Activated CD8-positive, alpha-beta memory T cell treated with anti-CD3 and anti-CD28 coated beads, Interleukin-2, amount 10 ng/mL, durations not matched to agents 7 days and 5 days (primary cell): ENCODE data around the gene CCNL1. TPM values are rescaled to one million over a fixed set of nuclear protein-coding genes. Genes with fewer than 3 reads are reported as not detected.
A peak's percentile ranks its signal among the peaks of the same experiment; 100 is the strongest.

Source experiments
- ATAC-seq: fragments of 150-1000 bp; cut with Tn5 transposase; one replicate; pipeline ENCODE4 v1.10.0; 2021; ENCODE audit warnings: moderate library complexity
- CTCF ChIA-PET: fragments of 350-600 bp; sonication (Branson Sonifier 250); formaldehyde crosslinking; loops from one replicate; lab custom pipeline; 2021; ENCODE audit warnings: antibody characterized with exemption; lab: Charles Lee
- DNase-seq: peaks from one replicate; pipeline ENCODE4 v3.0.0-alpha.2; 2020
- H3K27ac Mint-ChIP-seq: one replicate; pipeline ENCODE4 v1.8.0; 2021; ENCODE audit warnings: mild to moderate bottlenecking, mixed read lengths
- H3K27me3 Mint-ChIP-seq: one replicate; pipeline ENCODE4 v1.8.0; 2021; ENCODE audit warnings: mixed read lengths
- H3K36me3 Mint-ChIP-seq: one replicate; pipeline ENCODE4 v1.8.0; 2021; ENCODE audit warnings: mild to moderate bottlenecking, mixed read lengths
- H3K4me1 Mint-ChIP-seq: one replicate; pipeline ENCODE4 v1.8.0; 2021; ENCODE audit warnings: mixed read lengths
- H3K4me3 Mint-ChIP-seq: one replicate; pipeline ENCODE4 v1.8.0; 2021; ENCODE audit warnings: mild to moderate bottlenecking, moderate library complexity, mixed read lengths
- H3K9me3 Mint-ChIP-seq: one replicate; pipeline ENCODE4 v1.8.0; 2022; ENCODE audit warnings: low read depth, mixed read lengths
- total RNA-seq, 2 experiments: library from RNA; stranded (reverse); gene quantifications; one replicate each; pipeline ENCODE4 v1.2.3, GENCODE V29; 2021

The CCNL1 gene
- total RNA-seq, 2 experiments from 2014 or later = 166 to 254 TPM

DNA sequence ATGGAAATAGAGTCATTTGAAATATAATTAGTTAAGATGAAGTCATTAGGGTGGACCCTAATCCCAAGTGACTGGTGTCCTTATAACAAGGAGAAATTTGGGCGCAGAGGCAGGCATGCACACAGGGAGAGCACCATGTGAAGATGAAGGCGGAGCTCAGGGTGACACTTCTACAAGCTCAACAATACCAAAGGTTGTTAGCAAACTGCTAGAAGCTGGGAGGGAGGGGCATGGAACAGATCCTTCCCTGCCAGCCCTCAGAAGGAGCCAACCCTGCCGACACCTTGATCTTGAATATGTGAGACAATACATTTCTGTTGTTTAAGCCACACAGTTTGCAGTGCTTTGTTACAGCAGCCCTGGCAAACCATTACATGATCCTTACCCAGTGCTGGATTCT lies 57.8 kb downstream of the CCNL1 start:
- Mint-ChIP-seq H3K4me1 (peaks cover 63% of the 10 kb centered on the region), H3K27me3 (no peaks in the 10 kb centered on the region)
- no peak for DNase-seq

DNA sequence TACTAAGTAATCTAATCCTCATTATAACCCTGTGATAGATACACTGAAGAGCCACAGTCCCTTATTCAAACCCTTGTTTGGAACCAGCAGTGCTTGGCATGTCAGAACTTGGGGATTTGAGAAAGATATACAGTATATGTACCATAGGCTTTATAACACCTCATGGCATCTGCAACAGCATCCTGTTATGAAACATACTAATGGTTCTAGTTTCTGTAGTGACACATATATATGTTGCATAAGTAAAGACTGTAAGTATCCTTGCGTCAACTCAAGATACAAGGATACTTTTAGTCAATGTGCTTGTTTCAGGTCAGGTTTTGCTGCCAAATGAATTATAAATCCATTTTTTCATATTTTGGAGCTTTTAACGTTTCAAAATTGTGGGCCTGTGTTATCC lies 58.5 kb downstream of the CCNL1 start:
- no peak for DNase-seq
- peaks cover 62% of the 10 kb centered on the region for H3K4me1 Mint-ChIP-seq

More for the DNA sequence above, 57.8 kb downstream of the CCNL1 start:
- H3K9me3 Mint-ChIP-seq = no peaks in the 10 kb centered on the region
- peaks cover 2% of the 10 kb centered on the region for H3K36me3 Mint-ChIP-seq
- H3K4me3 Mint-ChIP-seq = no peak overlapping the region
- H3K27ac Mint-ChIP-seq = no peak overlapping the region
- no peak for ATAC-seq
- CTCF ChIA-PET = interaction anchor here (0.9 to 1.6 kb wide), 4 partner anchors 13 to 592 kb away, joined by 3 to 4 read pairs (median 3); no protein-coding TSS in a partner anchor

DNA sequence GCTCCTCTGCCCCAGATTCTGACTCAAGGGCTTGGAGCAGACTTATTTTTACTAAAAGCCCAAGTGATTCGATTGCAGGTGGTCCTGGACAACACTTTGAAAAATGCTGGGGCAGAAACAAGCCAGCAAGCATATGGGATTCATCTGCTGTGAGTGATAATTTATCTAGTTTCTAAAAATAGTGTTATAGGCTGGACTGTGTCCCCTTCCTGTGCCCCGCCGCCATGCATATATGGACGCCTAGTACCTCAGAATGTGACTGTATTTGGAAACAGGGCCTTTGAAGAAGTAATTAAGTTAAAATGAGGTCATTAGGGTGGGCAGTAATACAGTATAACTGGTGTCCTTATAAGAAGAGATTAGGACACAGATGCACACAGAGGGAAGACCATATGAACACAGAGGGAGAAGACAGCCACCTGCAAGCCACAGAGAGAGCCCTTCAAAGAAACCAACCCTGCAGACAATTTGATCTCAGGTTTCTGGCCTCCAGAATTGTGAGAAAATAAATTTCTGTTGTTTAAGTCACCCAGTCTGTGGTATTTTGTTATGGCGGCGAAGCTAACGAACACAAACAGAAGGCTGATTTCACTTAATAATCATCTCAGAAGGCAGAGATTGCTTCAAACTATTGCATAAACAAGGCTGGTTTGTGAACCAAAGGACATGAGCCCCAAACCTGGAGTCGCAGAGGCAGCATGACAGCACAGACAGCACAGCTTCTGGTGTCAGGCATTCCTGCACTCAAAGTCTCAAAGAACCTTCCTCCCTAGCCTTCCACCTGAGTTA lies 59.1 kb downstream of the CCNL1 start:
- DNase-seq (no peak), ATAC-seq (no peak)
- H3K4me1 Mint-ChIP-seq = peaks cover 62% of the 10 kb centered on the region
- no peaks in the 10 kb centered on the region for H3K27me3 Mint-ChIP-seq
- H3K9me3 Mint-ChIP-seq = no peaks in the 10 kb centered on the region
- H3K4me3 Mint-ChIP-seq = no peak overlapping the region
- CTCF ChIA-PET = interaction anchor here (1.0 to 3.7 kb wide), 3 partner anchors 10 to 36 kb away, joined by 3 to 17 read pairs (median 3); no protein-coding TSS in a partner anchor
- H3K36me3 Mint-ChIP-seq = peaks cover 2% of the 10 kb centered on the region
- no peak overlapping the region for H3K27ac Mint-ChIP-seq

More for the DNA sequence above, 58.5 kb downstream of the CCNL1 start:
- peaks cover 2% of the 10 kb centered on the region for H3K36me3 Mint-ChIP-seq
- no peaks in the 10 kb centered on the region for H3K27me3 Mint-ChIP-seq
- CTCF ChIA-PET = interaction anchor here (0.9 to 1.6 kb wide), 5 partner anchors 10 to 592 kb away, joined by 3 to 4 read pairs (median 3); no protein-coding TSS in a partner anchor
- no peaks in the 10 kb centered on the region for H3K9me3 Mint-ChIP-seq
- no peak overlapping the region for H3K27ac Mint-ChIP-seq
- H3K4me3 Mint-ChIP-seq = no peak overlapping the region
- ATAC-seq = no peak

DNA sequence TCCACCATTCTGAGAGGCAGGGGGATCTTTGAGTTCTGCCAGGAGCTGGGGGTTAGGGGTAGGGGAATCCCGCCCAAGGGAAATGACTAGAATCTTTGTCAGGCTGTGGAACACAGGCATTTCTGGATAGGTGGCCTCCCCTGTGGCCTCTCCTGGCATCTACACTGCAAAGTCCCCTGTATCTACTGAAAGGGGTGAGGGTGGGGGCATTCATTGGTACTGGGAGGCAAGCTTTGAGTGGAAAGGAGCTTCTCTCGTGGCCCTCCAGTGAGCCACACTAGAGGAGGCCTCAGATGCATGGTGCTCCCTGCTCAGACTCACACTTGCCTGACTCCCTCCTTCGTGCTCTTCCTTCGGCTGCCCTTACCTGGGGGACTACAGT lies 59.9 kb downstream of the CCNL1 start:
- Mint-ChIP-seq H3K27ac (no peak overlapping the region), H3K36me3 (peaks cover 2% of the 10 kb centered on the region), H3K4me1 (peaks cover 59% of the 10 kb centered on the region), H3K9me3 (no peaks in the 10 kb centered on the region), H3K27me3 (no peaks in the 10 kb centered on the region), H3K4me3 (no peak overlapping the region)
- CTCF ChIA-PET = interaction anchor here (1.3 to 3.7 kb wide), 3 partner anchors 11 to 37 kb away, joined by 3 to 17 read pairs (median 16); no protein-coding TSS in a partner anchor
- ATAC-seq (no peak), DNase-seq (no peak)

DNA sequence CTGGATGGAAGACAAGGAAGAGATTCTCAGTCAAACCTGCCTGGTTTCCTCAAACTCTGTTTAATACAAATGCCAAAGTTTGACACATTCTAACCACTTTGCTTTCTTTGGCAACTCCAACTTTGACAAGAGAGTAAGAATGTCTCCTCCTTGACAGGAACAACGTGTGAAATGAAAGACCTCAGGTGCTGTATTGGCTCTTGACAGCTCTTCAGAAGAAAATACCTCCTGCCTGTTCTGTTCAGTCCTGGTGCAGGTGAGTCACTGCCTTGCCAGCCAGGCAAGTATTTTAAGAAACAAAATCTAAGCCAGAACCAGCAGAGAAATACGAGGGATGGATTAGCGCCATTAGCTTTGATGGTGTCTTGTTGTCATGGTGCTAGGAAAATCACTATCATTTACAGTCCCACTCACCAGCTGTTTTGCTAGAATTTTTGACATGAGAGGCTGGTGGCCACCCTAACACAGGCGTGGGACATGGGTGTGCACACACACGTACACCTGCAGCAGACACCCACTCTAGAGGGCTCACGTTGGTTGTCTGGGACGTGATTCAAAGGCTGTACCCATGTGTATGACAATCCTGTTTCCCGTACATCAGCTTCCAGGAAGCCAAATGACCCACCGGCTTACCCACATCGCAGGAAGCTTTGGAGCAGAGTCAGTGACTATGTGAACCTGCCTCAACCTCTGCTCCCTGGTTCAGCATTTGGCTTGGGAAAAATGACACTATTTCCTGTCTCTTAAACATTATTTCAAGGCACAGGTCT lies 60.4 kb downstream of the CCNL1 start:
- CTCF ChIA-PET = interaction anchor here (1.3 to 3.7 kb wide), 6 partner anchors 11 to 37 kb away, joined by 3 to 17 read pairs (median 8); no protein-coding TSS in a partner anchor
- DNase-seq (no peak), ATAC-seq (no peak)
- H3K27ac Mint-ChIP-seq = peak overlapping the region; percentile 52
- H3K4me3 Mint-ChIP-seq = no peak overlapping the region
- peaks cover 2% of the 10 kb centered on the region for H3K36me3 Mint-ChIP-seq
- no peaks in the 10 kb centered on the region for H3K27me3 Mint-ChIP-seq
- peaks cover 59% of the 10 kb centered on the region for H3K4me1 Mint-ChIP-seq
- H3K9me3 Mint-ChIP-seq = no peaks in the 10 kb centered on the region

GRCh38 chr3:157098823-157099185 lies 61.1 kb downstream of the CCNL1 start:
- H3K4me1 Mint-ChIP-seq = peaks cover 54% of the 10 kb centered on the region
- CTCF ChIA-PET = interaction anchor here (1.3 to 3.7 kb wide), 6 partner anchors 10 to 38 kb away, joined by 3 to 17 read pairs (median 8); no protein-coding TSS in a partner anchor

DNA sequence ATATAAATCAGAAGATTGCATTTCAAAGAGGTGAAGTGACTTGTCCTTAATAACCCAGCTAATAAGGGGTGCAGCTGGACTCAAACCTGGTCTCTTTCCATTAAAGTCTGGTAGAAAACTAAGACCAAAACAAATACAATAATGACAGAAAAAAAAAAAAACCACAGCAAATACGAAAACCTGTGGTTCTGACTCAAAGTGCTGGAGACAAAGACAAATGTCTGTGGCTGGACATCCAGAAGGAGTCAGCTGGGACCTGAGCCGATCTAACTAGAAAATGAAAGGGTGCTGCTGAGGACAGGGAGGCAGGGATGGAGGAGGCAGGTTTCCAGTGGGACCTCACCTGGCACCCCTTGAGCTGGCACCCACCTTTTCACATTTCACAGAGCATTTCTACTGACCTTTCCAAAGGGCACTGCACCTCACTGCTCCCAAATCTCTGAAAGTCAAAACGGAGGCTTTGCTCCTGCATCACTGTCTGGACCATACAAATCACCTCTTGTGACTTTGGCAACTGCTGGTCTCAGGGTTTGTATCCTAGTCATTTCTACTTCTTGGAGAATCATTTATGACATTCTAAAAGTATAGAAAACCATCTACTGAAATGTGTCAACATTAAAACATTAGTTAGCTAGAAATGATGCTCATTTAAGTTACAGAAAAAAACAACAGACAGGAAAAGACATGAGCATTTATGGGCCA lies 61.7 kb downstream of the CCNL1 start:
- peak; percentile 41 for ATAC-seq
- CTCF ChIA-PET = interaction anchor here (1.7 to 3.7 kb wide), 5 partner anchors 9 to 38 kb away, joined by 3 to 17 read pairs (median 11); no protein-coding TSS in a partner anchor
- peak overlapping the region; percentile 29 for H3K4me3 Mint-ChIP-seq
- no peak for DNase-seq
- no peaks in the 10 kb centered on the region for H3K9me3 Mint-ChIP-seq
- peaks cover 50% of the 10 kb centered on the region for H3K4me1 Mint-ChIP-seq
- peaks cover 2% of the 10 kb centered on the region for H3K36me3 Mint-ChIP-seq
- no peaks in the 10 kb centered on the region for H3K27me3 Mint-ChIP-seq
- H3K27ac Mint-ChIP-seq = peak overlapping the region; percentile 52

More at GRCh38 chr3:157098823-157099185, 61.1 kb downstream of the CCNL1 start:
- no peak for ATAC-seq
- peaks cover 2% of the 10 kb centered on the region for H3K36me3 Mint-ChIP-seq
- H3K27me3 Mint-ChIP-seq = no peaks in the 10 kb centered on the region
- H3K9me3 Mint-ChIP-seq = no peaks in the 10 kb centered on the region
- no peak overlapping the region for H3K4me3 Mint-ChIP-seq
- peak overlapping the region; percentile 52 for H3K27ac Mint-ChIP-seq
- DNase-seq = no peak
